DND-41 (cell line): ENCODE measurements around the gene BDNF.

Experiments
- ATAC-seq: fragments of 200-7000 bp; cut with Tn5 transposase; 3 replicates; pipeline ENCODE4 v1.9.1; 2021; ENCODE audit warnings: low read depth; ENCODE audit not compliant: insufficient read depth
- DNase-seq: peaks from one replicate; pipeline ENCODE4 v3.0.0-alpha.2; 2020
- H2AFZ ChIP-seq: 2 replicates; pipeline ENCODE4 v1.6.0; 2012; ENCODE audit warnings: low read depth, low read length
- H3K27ac ChIP-seq: 2 replicates; pipeline ENCODE4 v1.5.1; 2012; ENCODE audit warnings: low read length, inconsistent platforms
- H3K27me3 ChIP-seq: fragments of 200-600 bp; sonication (generic); 2 replicates; pipeline ENCODE4 v1.6.0; 2012; ENCODE audit warnings: low read length, mild to moderate bottlenecking, inconsistent platforms; ENCODE audit not compliant: insufficient read depth, poor library complexity
- H3K36me3 ChIP-seq: 2 replicates; pipeline ENCODE4 v1.5.1; 2012; ENCODE audit warnings: low read length, inconsistent platforms; ENCODE audit not compliant: insufficient read depth
- H3K4me1 ChIP-seq: 2 replicates; pipeline ENCODE4 v1.5.1; 2012; ENCODE audit warnings: mild to moderate bottlenecking, low read length; ENCODE audit not compliant: insufficient read depth
- H3K4me2 ChIP-seq: 2 replicates; pipeline ENCODE4 v1.6.0; 2012; ENCODE audit warnings: mild to moderate bottlenecking, moderate library complexity, low read length, inconsistent platforms; ENCODE audit not compliant: insufficient read depth
- H3K4me3 ChIP-seq, 2 experiments: fragments of 200-600 bp in 1 of 2; shearing (Covaris generic) in 1 of 2; 2 replicates each; pipeline ENCODE4 v1.5.1; 2012 to 2016; ENCODE audit warnings: inconsistent platforms in 2 of 2, low read length in 2 of 2, mild to moderate bottlenecking in 2 of 2, low read depth in 1 of 2, moderate library complexity in 1 of 2
- H3K79me2 ChIP-seq: 2 replicates; pipeline ENCODE4 v1.6.0; 2012; ENCODE audit warnings: low read length, inconsistent platforms; ENCODE audit not compliant: insufficient read depth
- H3K9ac ChIP-seq: 2 replicates; pipeline ENCODE4 v1.6.0; 2012; ENCODE audit warnings: low read depth, mild to moderate bottlenecking, inconsistent platforms, low read length, moderate library complexity
- H3K9me3 ChIP-seq: 2 replicates; pipeline ENCODE4 v1.5.1; 2012; ENCODE audit warnings: low read length, moderate library complexity, mild to moderate bottlenecking, inconsistent platforms; ENCODE audit not compliant: insufficient read depth, severe bottlenecking
- H4K20me1 ChIP-seq: 2 replicates; pipeline ENCODE4 v1.6.0; 2012; ENCODE audit warnings: low read length; ENCODE audit not compliant: insufficient read depth
- CTCF ChIP-seq: IDR thresholded peaks from 2 replicates; pipeline ENCODE4 v1.5.1; 2012; ENCODE audit warnings: borderline replicate concordance, low read length, moderate library complexity, mild to moderate bottlenecking; ENCODE audit not compliant: poor library complexity, severe bottlenecking; ENCODE audit errors: extremely low read depth
- EZH2 ChIP-seq: IDR thresholded peaks from 3 replicates; pipeline ENCODE4 v1.6.1; 2012; ENCODE audit warnings: borderline replicate concordance, low read depth, mild to moderate bottlenecking, moderate library complexity, low read length, inconsistent platforms; ENCODE audit not compliant: severe bottlenecking

BDNF gene

GRCh38 chr11:27699242-27699925 lies 871 bp downstream of the BDNF start:
- Histone ChIP-seq H3K4me3 (no peak overlapping the region), H3K9me3 (no peaks in the 10 kb centered on the region), H2AFZ (no peak overlapping the region), H3K4me2 (no peak overlapping the region), H3K79me2 (no peaks in the 10 kb centered on the region), H3K9ac (no peak overlapping the region), H4K20me1 (no peaks in the 10 kb centered on the region), H3K27me3 (peaks cover 11% of the 10 kb centered on the region), H3K36me3 (no peaks in the 10 kb centered on the region), H3K27ac (no peak overlapping the region), H3K4me1 (no peaks in the 10 kb centered on the region)
- ATAC-seq: no peak
- TF ChIP-seq CTCF (no peak), EZH2 (no peak)
- DNase-seq: no peak

- no peak overlapping the region for H3K4me3 ChIP-seq
- H3K36me3 ChIP-seq: no peaks in the 10 kb centered on the region
- H3K79me2 ChIP-seq: no peaks in the 10 kb centered on the region
- H3K9me3 ChIP-seq: no peaks in the 10 kb centered on the region
- no peaks in the 10 kb centered on the region for H3K4me1 ChIP-seq
- ATAC-seq (peak; percentile 96), DNase-seq (peak; percentile 68)
- H3K9ac ChIP-seq: no peak overlapping the region
- H2AFZ ChIP-seq: no peak overlapping the region
- H3K27ac ChIP-seq: no peak overlapping the region
- H4K20me1 ChIP-seq: no peaks in the 10 kb centered on the region
- no peak overlapping the region for H3K4me2 ChIP-seq
- H3K27me3 ChIP-seq: peaks cover 11% of the 10 kb centered on the region
- TF ChIP-seq CTCF: peak; percentile 79
- no peak for TF ChIP-seq EZH2
Measured at GRCh38 chr11:27698872-27699241, 1.4 kb downstream of the BDNF start.

GRCh38 chr11:27697679-27698275 lies 2.5 kb downstream of the BDNF start:
- Histone ChIP-seq H3K9ac (no peak overlapping the region), H3K4me3 (no peak overlapping the region), H3K27ac (no peak overlapping the region), H3K9me3 (no peaks in the 10 kb centered on the region), H3K36me3 (no peaks in the 10 kb centered on the region), H3K27me3 (peaks cover 3% of the 10 kb centered on the region), H4K20me1 (no peaks in the 10 kb centered on the region), H3K79me2 (no peaks in the 10 kb centered on the region), H3K4me2 (no peak overlapping the region), H2AFZ (no peak overlapping the region), H3K4me1 (no peaks in the 10 kb centered on the region)
- ATAC-seq (no peak), DNase-seq (no peak)
- TF ChIP-seq EZH2 (no peak), CTCF (no peak)
